AML-193 (cell line): Measurements from ENCODE around the gene DNAH8.

ENCODE experiments used
- DNase-seq, 2 experiments: peaks; one replicate each; lab custom pipeline; 2025; lab: John Stamatoyannopoulos, UW

Gene DNAH8

GRCh38 chr6:38797391-38797790 lies 82.3 kb downstream of the DNAH8 start:
- no peak for DNase-seq

GRCh38 chr6:38799529-38800184 lies 84.5 kb downstream of the DNAH8 start:
- DNase-seq: no peak

- no peak for DNase-seq
Measured at GRCh38 chr6:38801305-38801704, 86.2 kb downstream of the DNAH8 start.

GRCh38 chr6:38802497-38802896 lies 87.4 kb downstream of the DNAH8 start:
- DNase-seq: no peak

GRCh38 chr6:38803129-38803528 lies 88.0 kb downstream of the DNAH8 start:
- DNase-seq: no peak

- DNase-seq: no peak
Measured at GRCh38 chr6:38804358-38804757, 89.2 kb downstream of the DNAH8 start.

GRCh38 chr6:38805127-38805655 lies 90.1 kb downstream of the DNAH8 start:
- no peak for DNase-seq

- DNase-seq: no peak
Measured at GRCh38 chr6:38805692-38806091, 90.6 kb downstream of the DNAH8 start.

GRCh38 chr6:38806271-38806670 lies 91.2 kb downstream of the DNAH8 start:
- DNase-seq: no peak

- no peak for DNase-seq
Measured at GRCh38 chr6:38806833-38807232, 91.7 kb downstream of the DNAH8 start.

GRCh38 chr6:38808039-38808438 lies 92.9 kb downstream of the DNAH8 start:
- DNase-seq: no peak

- DNase-seq: no peak
Measured at GRCh38 chr6:38813041-38813823, 98.1 kb downstream of the DNAH8 start.

GRCh38 chr6:38814761-38815160 lies 99.7 kb downstream of the DNAH8 start:
- no peak for DNase-seq

- no peak for DNase-seq
Measured at GRCh38 chr6:38815250-38815649, 100.1 kb downstream of the DNAH8 start.

- DNase-seq: no peak
Measured at GRCh38 chr6:38818691-38819090, 103.6 kb downstream of the DNAH8 start.

- DNase-seq: no peak
Measured at GRCh38 chr6:38822963-38823362, 107.9 kb downstream of the DNAH8 start.

GRCh38 chr6:38824243-38824894 lies 109.3 kb downstream of the DNAH8 start:
- DNase-seq: no peak

- no peak for DNase-seq
Measured at GRCh38 chr6:38827024-38827423, 111.9 kb downstream of the DNAH8 start.

GRCh38 chr6:38831865-38832264 lies 116.8 kb downstream of the DNAH8 start:
- DNase-seq: no peak

GRCh38 chr6:38833320-38833719 lies 118.2 kb downstream of the DNAH8 start:
- DNase-seq: no peak

GRCh38 chr6:38836585-38836984 lies 121.5 kb downstream of the DNAH8 start:
- no peak for DNase-seq

- DNase-seq: no peak
Measured at GRCh38 chr6:38837101-38837500, 122.0 kb downstream of the DNAH8 start.

- no peak for DNase-seq
Measured at GRCh38 chr6:38843798-38844197, 128.7 kb downstream of the DNAH8 start.
